Kidney (tissue), 14 donors: ENCODE measurements around the gene SLC52A1. TPM values are rescaled to one million over a fixed set of nuclear protein-coding genes. Genes with fewer than 3 reads are reported as not detected.

ENCODE experiments used
- DNase-seq, 5 donors: peaks; one replicate each; pipeline ENCODE4 v3.0.0-alpha.2; 2013 to 2020
- FAIRE-seq: peaks from 2 replicates; lab custom pipeline; 2012; peaks lifted over from hg19 to GRCh38; lab: Jason Lieb, UNC
- H3K27ac ChIP-seq, 2 donors: one replicate each; pipeline ENCODE4 v1.7.0; 2013; ENCODE audit warnings: low read depth in 2 of 2, low read length in 2 of 2, inconsistent platforms in 1 of 2
- H3K27me3 ChIP-seq: one replicate; pipeline ENCODE4 v1.7.1; 2013; ENCODE audit warnings: low read length, inconsistent platforms; ENCODE audit not compliant: control insufficient read depth, insufficient read depth
- H3K36me3 ChIP-seq, 3 donors: one replicate each; pipeline versions ENCODE4 v1.7.0 to v1.7.1; 2013; ENCODE audit warnings: low read length in 3 of 3, control low read depth in 1 of 3, inconsistent platforms in 1 of 3; ENCODE audit not compliant: insufficient read depth in 3 of 3, control insufficient read depth in 2 of 3
- H3K4me1 ChIP-seq, 3 donors: one replicate each; pipeline versions ENCODE4 v1.7.0 to v1.7.1; 2013; ENCODE audit warnings: low read length in 3 of 3, inconsistent platforms in 1 of 3, low read depth in 1 of 3; ENCODE audit not compliant: control insufficient read depth in 2 of 3, insufficient read depth in 2 of 3
- H3K4me3 ChIP-seq, 3 donors: one replicate each; pipeline versions ENCODE4 v1.7.0 to v1.8.1; 2013; ENCODE audit warnings: low read length in 3 of 3, control low read depth in 1 of 3, inconsistent platforms in 1 of 3
- H3K9ac ChIP-seq, 3 donors: one replicate each; pipeline versions ENCODE4 v1.7.0 to v1.7.1; 2013; ENCODE audit warnings: low read length in 3 of 3, control low read depth in 1 of 3, inconsistent platforms in 1 of 3
- H3K9me3 ChIP-seq, 3 donors: one replicate each; pipeline versions ENCODE4 v1.7.0 to v1.7.1; 2013; ENCODE audit warnings: low read length in 3 of 3, control low read depth in 1 of 3, inconsistent platforms in 1 of 3; ENCODE audit not compliant: control insufficient read depth in 2 of 3, insufficient read depth in 1 of 3
- intact Hi-C: fragments of 100-400 bp; cut with DNase I; formaldehyde crosslinking; loops from one replicate; pipeline ENCODE4 v1.11.1; 2022
- polyA plus RNA-seq: library from polyadenylated mRNA; stranded (reverse); fragments of 350-450 nt; fragmentation: Illumina TruSeq; extraction: RNeasy Lipid Tissue Mini Kit (QIAGEN cat#74804); gene quantifications from one replicate; pipeline ENCODE4 v1.2.3, GENCODE V29; 2014; ENCODE audit warnings: low read depth, low replicate concordance; ENCODE audit not compliant: insufficient read depth
- total RNA-seq: library from RNA; stranded (reverse); fragmentation: NEBNext Ultra II Directional; extraction: Animal tissue kit (Norgen Biotek cat#: 25700); gene quantifications from one replicate; pipeline ENCODE4 v1.2.1, GENCODE V29; 2021
- TF ChIP-seq, protein P1 (sequence below): IDR thresholded peaks from 3 replicates; pipeline ENCODE4 v1.5.1; 2012; ENCODE audit warnings: mild to moderate bottlenecking, moderate library complexity, borderline replicate concordance; ENCODE audit not compliant: insufficient read depth; ENCODE audit errors: extremely low read depth
- donor health status: control.
- donor health status: control.
- donor health status: control.
- donor health status: control.
- donor health status: control.
- donor health status: DM: yes; HTN: yes; CAD: no.
- donor health status: Normal renal cell carcinoma (clear cell type).

The SLC52A1 gene
- total and polyA plus RNA-seq, 2 donors from 2014 or later = 0.19 to 0.90 TPM

DNA sequence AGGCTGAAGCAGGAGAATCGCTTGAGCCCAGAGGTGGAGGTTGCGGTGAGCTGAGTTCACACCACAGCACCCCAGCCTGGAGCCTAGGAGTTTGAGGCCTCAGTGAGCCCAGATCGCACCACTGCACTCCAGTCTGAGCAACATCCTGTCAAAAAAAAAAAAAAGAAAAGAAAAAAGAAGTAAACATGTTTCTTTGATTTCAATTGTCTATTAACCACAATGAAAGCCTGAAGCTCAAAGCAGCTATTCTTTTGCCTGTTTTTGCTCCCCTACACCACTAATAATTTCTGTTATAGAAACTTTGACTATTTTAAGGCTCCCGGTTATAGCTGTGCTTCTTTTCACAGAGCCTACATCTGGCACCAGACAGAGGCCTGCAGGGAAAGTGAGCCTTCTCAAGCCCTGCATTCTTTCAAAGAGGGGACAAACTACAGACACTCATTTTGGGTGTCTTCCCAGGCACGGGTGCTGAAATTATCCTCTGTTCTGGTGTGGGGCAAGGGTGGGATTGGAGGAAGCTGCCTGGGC lies 14.2 kb upstream of the SLC52A1 start:
- no peak for FAIRE-seq
- Histone ChIP-seq H3K27ac (no peak overlapping the region), H3K9me3 (no peaks in the 10 kb centered on the region), H3K4me3 (no peak overlapping the region), H3K27me3 (no peaks in the 10 kb centered on the region), H3K9ac (peak overlapping the region in 1 of 3 donors; percentile 16), H3K4me1 (peaks cover 0 to 3% (median 0%) of the 10 kb centered on the region in 3 donors), H3K36me3 (no peaks in the 10 kb centered on the region)
- DNase-seq = peak in 1 of 5 donors; percentile 68
- TF ChIP-seq, protein P1, sequence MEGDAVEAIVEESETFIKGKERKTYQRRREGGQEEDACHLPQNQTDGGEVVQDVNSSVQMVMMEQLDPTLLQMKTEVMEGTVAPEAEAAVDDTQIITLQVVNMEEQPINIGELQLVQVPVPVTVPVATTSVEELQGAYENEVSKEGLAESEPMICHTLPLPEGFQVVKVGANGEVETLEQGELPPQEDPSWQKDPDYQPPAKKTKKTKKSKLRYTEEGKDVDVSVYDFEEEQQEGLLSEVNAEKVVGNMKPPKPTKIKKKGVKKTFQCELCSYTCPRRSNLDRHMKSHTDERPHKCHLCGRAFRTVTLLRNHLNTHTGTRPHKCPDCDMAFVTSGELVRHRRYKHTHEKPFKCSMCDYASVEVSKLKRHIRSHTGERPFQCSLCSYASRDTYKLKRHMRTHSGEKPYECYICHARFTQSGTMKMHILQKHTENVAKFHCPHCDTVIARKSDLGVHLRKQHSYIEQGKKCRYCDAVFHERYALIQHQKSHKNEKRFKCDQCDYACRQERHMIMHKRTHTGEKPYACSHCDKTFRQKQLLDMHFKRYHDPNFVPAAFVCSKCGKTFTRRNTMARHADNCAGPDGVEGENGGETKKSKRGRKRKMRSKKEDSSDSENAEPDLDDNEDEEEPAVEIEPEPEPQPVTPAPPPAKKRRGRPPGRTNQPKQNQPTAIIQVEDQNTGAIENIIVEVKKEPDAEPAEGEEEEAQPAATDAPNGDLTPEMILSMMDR = no peak
- intact Hi-C loops = no loop called here

DNA sequence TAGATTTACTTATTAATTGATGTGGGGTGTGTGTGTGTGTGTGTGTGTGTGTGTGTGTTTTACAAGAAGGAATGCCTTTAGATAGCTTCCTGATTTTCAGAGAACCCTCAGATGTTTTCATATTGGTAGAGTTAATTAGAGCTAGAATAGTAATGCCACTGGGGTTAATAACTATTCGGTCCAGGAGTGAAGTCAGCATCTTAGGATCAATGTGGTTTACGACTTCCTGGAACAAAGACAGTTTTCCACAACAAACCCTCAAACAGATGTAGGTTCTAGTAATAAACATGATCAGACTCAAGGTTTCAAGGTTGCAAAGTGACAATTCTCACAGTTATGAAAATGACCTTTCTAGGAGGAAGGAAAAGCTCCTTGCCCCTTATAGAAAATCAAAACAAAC lies 12.2 kb upstream of the SLC52A1 start:
- no peak for FAIRE-seq
- intact Hi-C loops = no loop called here
- DNase-seq = no peak
- Histone ChIP-seq H3K9ac (no peak overlapping the region), H3K36me3 (no peaks in the 10 kb centered on the region), H3K4me1 (peaks cover 0 to 3% (median 0%) of the 10 kb centered on the region in 3 donors), H3K27me3 (no peaks in the 10 kb centered on the region), H3K4me3 (no peak overlapping the region), H3K27ac (no peak overlapping the region), H3K9me3 (no peaks in the 10 kb centered on the region)
- TF ChIP-seq, protein P1 = no peak

DNA sequence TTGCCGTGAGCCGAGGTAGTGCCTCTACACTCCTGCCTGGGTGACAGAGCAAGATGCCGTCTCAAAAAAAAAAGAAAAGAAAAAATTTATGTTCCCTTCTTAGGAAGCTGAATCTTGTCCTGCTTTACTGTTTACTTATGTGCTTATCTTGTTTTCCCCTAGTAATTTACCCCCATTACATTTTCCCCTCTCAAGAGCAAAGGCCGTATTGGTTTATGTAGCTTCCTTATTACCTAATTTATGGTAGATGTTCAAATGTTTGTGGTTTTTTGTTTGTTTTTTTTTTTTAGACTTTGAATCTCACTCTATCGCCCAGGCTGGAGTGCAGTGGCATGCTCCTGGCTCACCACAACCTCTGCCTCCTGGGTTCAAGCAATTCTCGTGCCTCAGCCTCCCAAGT lies 10.3 kb upstream of the SLC52A1 start:
- FAIRE-seq (no peak), DNase-seq (no peak)
- intact Hi-C loops = no loop called here
- H3K9ac ChIP-seq = no peak overlapping the region
- no peaks in the 10 kb centered on the region for H3K27me3 ChIP-seq
- H3K4me1 ChIP-seq = peaks cover 0 to 3% (median 0%) of the 10 kb centered on the region in 3 donors
- no peaks in the 10 kb centered on the region for H3K36me3 ChIP-seq
- no peaks in the 10 kb centered on the region for H3K9me3 ChIP-seq
- H3K4me3 ChIP-seq = no peak overlapping the region
- H3K27ac ChIP-seq = no peak overlapping the region
- TF ChIP-seq, protein P1 = no peak

DNA sequence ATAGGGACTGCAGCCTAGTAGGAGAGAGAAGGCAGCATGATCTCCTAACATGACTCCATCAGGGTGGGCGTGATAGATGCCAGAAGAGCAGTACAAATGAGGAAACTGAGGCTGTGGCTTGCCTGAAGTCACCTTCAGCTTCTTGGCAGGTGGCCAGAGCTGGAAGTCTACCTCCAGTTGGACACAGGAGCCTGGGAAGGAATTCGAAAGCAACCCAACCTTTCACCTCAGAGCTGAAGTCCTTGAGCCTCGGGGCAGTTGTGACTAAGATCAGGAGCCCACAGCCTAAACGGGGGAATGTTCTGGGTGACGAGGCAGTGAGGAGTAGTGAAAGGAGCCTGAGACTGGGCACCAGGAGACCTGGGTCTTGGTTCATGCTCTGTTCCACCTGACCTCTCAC lies 9.4 kb upstream of the SLC52A1 start:
- DNase-seq (no peak), FAIRE-seq (no peak)
- Histone ChIP-seq H3K4me1 (peaks cover 0 to 2% (median 0%) of the 10 kb centered on the region in 3 donors), H3K9ac (no peak overlapping the region), H3K4me3 (no peak overlapping the region), H3K36me3 (no peaks in the 10 kb centered on the region), H3K27me3 (no peaks in the 10 kb centered on the region), H3K9me3 (no peaks in the 10 kb centered on the region), H3K27ac (no peak overlapping the region)
- intact Hi-C loops = no loop called here
- TF ChIP-seq, protein P1 = no peak
